GM12801 (cell line): ENCODE measurements around the gene KRT39.

Experiments used
- TF ChIP-seq, protein P1 (sequence below): IDR thresholded peaks from one replicate; pipeline ENCODE4 v1.5.1; 2011; ENCODE audit warnings: control low read depth; ENCODE audit not compliant: insufficient read length; ENCODE audit errors: extremely low read depth

Gene KRT39

DNA sequence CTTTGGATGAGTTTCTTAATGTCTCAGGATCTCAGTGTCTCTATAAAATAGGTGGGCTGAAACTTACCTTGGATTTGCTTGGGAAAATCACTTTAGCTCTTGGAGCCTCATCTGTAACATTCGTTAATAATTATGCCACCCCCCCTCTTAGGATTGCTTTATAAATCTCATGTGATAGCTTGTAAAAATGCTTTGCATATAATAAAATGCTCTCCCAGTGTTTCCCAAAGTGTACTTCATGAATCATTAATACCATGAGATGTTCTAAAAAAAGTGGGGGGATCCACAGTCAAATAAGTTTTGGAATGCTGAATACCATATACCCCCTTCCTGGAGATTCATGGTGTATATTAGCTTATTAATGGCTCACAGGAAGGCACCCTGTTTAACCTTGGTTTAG, 5.2 kb downstream of the KRT39 start:
- TF ChIP-seq, protein P1, sequence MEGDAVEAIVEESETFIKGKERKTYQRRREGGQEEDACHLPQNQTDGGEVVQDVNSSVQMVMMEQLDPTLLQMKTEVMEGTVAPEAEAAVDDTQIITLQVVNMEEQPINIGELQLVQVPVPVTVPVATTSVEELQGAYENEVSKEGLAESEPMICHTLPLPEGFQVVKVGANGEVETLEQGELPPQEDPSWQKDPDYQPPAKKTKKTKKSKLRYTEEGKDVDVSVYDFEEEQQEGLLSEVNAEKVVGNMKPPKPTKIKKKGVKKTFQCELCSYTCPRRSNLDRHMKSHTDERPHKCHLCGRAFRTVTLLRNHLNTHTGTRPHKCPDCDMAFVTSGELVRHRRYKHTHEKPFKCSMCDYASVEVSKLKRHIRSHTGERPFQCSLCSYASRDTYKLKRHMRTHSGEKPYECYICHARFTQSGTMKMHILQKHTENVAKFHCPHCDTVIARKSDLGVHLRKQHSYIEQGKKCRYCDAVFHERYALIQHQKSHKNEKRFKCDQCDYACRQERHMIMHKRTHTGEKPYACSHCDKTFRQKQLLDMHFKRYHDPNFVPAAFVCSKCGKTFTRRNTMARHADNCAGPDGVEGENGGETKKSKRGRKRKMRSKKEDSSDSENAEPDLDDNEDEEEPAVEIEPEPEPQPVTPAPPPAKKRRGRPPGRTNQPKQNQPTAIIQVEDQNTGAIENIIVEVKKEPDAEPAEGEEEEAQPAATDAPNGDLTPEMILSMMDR, result no peak

DNA sequence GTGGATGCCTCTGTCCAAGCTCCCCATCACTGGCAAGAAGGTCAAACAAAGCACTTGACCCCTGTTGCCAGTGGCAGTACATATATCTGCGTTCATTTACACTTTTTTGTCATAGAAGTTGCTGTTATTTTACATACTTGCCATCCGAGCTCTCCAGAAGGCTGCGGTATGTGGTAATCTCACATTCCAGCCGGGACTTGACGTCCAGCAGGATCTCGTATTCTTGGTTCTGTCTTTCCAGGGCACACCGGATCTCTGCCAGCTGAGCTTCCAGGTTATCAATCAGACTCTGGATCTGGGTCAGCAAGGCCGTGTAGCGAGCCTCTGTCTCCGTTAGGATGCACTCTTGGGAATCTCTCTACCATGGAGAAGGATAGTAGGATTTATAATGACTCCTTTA, 6.6 kb downstream of the KRT39 start:
- TF ChIP-seq, protein P1, result no peak

DNA sequence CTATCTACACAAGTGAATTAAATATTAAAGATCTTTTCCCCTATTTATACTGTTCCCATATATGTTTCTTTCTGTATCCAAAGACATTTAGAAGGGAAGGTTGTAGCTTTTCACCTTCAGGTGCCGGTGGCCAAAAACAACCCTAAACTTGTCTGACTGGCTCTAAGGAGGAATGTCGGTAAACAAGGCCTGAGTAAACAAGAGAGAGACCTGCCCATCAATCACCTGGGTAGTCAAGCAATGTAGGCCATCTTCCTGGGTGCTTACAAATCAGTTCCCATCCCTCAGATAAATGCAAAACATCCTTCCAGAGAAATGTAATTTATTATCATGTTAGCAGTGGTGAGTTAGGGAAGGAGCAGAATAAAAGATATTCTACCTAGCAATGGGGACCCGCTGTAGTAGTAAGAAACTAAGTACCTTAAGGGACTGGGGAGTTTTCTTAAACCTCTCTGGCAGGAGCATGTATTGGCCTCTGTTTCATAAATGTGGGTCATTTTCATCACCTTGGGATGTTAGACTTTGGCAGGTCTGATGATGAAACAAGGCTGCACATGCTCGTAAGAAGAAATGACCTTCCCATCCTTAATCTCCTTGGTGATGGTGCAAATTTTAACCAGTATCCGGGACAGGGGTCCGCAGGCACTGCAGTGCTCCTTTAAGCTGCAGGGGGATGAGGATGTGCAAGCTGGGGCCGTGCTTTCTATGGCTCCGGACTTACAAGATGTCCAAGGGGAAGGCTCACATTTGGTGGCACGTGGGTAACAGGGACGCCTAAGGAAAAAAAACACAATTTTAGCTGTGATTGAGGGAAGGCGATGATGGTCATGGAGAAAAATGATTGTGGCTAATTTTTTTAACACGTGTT, 8.4 kb downstream of the KRT39 start:
- TF ChIP-seq, protein P1, result no peak

DNA sequence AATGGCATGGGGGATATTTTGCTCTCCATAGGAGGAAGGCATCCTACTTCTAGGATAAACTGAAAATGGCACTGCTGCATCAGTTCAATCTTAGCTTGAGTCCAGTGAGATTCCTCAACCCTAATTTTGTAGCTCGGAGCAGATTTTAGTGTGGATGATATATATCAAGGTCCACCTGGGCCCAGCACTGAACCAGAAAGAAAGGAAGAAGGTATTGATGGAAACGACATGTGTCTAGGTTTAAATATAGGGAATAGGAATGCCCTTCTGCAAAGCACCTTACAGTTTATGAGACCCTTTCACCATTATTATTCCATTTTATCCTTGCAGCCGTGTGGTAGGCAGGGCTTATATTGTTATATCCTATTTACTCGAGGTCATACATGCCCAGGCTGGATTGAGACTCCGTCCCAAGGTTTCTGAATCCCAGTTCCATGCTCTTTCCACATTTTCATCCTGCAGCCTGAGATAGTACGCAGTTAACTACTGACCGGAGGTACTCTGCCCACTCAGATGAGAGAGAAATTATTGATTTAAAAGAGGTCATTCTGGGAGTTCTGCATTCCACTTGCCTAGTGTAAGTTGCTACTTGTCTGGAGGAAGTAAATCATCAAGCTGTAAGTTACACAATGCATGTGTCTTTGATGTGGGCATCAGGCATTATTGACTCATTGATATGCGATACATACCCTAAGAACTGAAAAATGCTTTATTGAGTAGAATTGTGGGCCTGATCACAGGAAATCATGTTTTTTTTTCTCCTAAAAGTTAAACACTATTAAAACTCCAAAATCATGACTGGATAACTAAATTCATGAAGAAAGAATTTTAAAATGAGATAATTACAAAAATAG, 10.1 kb downstream of the KRT39 start:
- TF ChIP-seq, protein P1, result no peak

DNA sequence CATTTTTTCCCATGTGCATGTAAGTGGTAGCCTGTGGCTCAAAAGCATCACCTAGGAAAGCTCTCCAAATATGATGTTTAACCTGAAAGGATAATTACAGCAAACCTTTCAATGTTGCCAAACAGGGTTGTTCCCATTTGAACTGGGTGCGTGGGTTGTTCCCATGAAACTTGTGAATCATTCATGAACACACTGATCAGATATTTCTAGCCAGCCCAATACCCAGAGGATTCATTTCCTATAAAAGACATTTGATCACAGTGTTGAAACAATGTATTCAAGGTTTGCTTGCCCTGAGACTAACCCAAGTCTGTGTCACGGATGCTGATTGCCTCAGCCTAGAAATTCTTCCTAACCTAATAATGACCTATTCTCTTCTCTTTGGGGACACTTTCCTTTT, 12.9 kb downstream of the KRT39 start:
- TF ChIP-seq, protein P1, result no peak

DNA sequence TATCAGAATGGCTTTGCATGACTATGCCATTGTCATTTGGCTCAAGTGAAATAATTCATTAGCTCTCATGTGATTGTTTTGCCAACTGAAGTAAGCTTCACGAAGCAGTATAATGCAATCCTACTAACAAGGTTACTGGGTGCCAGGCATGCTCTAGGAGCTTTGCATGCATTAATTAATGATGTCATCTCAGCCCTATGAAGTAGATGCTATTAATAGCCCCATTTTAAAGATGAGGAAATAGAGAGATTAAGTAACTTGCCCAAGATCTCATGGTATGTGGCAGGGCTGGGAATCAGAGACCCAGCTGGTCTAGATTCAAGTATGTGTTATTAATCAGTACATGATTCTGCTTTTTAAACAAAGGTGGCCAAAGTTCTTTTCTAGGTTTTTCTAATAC, 14.1 kb downstream of the KRT39 start:
- TF ChIP-seq, protein P1, result no peak

DNA sequence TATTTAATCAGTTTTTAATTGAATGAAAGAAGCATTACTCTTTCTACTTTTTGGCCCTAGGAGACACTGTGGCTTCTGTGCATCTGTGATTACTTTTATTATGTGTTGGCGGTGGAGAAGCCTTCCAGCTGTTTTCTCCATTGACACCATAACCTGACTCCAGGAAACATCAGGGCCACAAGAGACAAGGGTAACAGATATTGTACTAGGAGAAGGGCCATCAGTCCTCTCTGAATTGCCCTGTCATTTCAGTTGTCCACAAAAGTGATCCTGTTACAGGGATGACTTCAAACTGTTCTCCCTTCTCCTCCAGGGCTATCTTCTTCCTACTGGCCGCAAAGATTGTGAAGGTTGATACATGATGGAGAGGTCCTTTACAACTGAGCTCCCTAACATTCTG, 14.6 kb downstream of the KRT39 start:
- TF ChIP-seq, protein P1, result no peak
